Activated naive CD8-positive, alpha-beta T cell (primary cell): ENCODE measurements around the gene KRT14.
"Not testable (repeated sequence)": the region's sequence is repeated elsewhere in the genome, so short reads cannot be mapped to it uniquely, and the experiment has no call there.

Experiments used
- H3K27ac Mint-ChIP-seq: one replicate; pipeline ENCODE4 v1.8.0; 2021; ENCODE audit warnings: mixed read lengths
- H3K27me3 Mint-ChIP-seq: one replicate; pipeline ENCODE4 v1.8.0; 2021; ENCODE audit warnings: mixed read lengths
- H3K36me3 Mint-ChIP-seq: one replicate; pipeline ENCODE4 v1.8.0; 2021; ENCODE audit warnings: mixed read lengths
- H3K4me1 Mint-ChIP-seq: one replicate; pipeline ENCODE4 v1.8.0; 2021; ENCODE audit warnings: low read depth, mixed read lengths
- H3K4me3 Mint-ChIP-seq: one replicate; pipeline ENCODE4 v1.8.0; 2021; ENCODE audit warnings: mild to moderate bottlenecking, mixed read lengths
- H3K9me3 Mint-ChIP-seq: one replicate; pipeline ENCODE4 v1.8.0; 2021; ENCODE audit warnings: low read depth, mixed read lengths

Gene KRT14

GRCh38 chr17:41593306-41593981 lies 6.7 kb upstream of the KRT14 start:
- Mint-ChIP-seq H3K36me3 (no peaks in the 10 kb centered on the region), H3K4me1 (no peaks in the 10 kb centered on the region), H3K4me3 (no peak overlapping the region), H3K9me3 (no peaks in the 10 kb centered on the region), H3K27ac (no peak overlapping the region), H3K27me3 (peaks cover 2% of the 10 kb centered on the region)

- H3K4me3 Mint-ChIP-seq: no peak overlapping the region
- no peaks in the 10 kb centered on the region for H3K36me3 Mint-ChIP-seq
- peaks cover 2% of the 10 kb centered on the region for H3K27me3 Mint-ChIP-seq
- no peak overlapping the region for H3K27ac Mint-ChIP-seq
- no peaks in the 10 kb centered on the region for H3K4me1 Mint-ChIP-seq
- H3K9me3 Mint-ChIP-seq: no peaks in the 10 kb centered on the region
Measured at GRCh38 chr17:41592601-41593305, 6.1 kb upstream of the KRT14 start.

GRCh38 chr17:41589301-41589700 lies 2.6 kb upstream of the KRT14 start:
- Mint-ChIP-seq H3K36me3 (no peaks in the 10 kb centered on the region), H3K4me3 (no peak overlapping the region), H3K9me3 (no peaks in the 10 kb centered on the region), H3K27me3 (peaks cover 2% of the 10 kb centered on the region), H3K27ac (no peak overlapping the region), H3K4me1 (no peaks in the 10 kb centered on the region)

GRCh38 chr17:41588126-41588810 lies 1.6 kb upstream of the KRT14 start:
- no peaks in the 10 kb centered on the region for H3K4me1 Mint-ChIP-seq
- no peak overlapping the region for H3K27ac Mint-ChIP-seq
- H3K27me3 Mint-ChIP-seq: peaks cover 6% of the 10 kb centered on the region
- no peak overlapping the region for H3K4me3 Mint-ChIP-seq
- H3K36me3 Mint-ChIP-seq: no peaks in the 10 kb centered on the region
- H3K9me3 Mint-ChIP-seq: no peaks in the 10 kb centered on the region

- H3K4me1 Mint-ChIP-seq: no peaks in the 10 kb centered on the region
- H3K4me3 Mint-ChIP-seq: no peak overlapping the region
- no peak overlapping the region for H3K27ac Mint-ChIP-seq
- peaks cover 11% of the 10 kb centered on the region for H3K27me3 Mint-ChIP-seq
- no peaks in the 10 kb centered on the region for H3K9me3 Mint-ChIP-seq
- H3K36me3 Mint-ChIP-seq: no peaks in the 10 kb centered on the region
Measured at GRCh38 chr17:41585301-41586056, 1.2 kb downstream of the KRT14 start.

GRCh38 chr17:41584331-41584927 lies 2.3 kb downstream of the KRT14 start:
- H3K27ac Mint-ChIP-seq, H3K9me3 Mint-ChIP-seq, H3K4me3 Mint-ChIP-seq, H3K36me3 Mint-ChIP-seq, H3K4me1 Mint-ChIP-seq, H3K27me3 Mint-ChIP-seq: not testable (repeated sequence)

GRCh38 chr17:41583137-41584127 lies 3.3 kb downstream of the KRT14 start:
- peaks cover 11% of the 10 kb centered on the region for H3K27me3 Mint-ChIP-seq
- no peaks in the 10 kb centered on the region for H3K36me3 Mint-ChIP-seq
- no peaks in the 10 kb centered on the region for H3K9me3 Mint-ChIP-seq
- no peak overlapping the region for H3K27ac Mint-ChIP-seq
- no peaks in the 10 kb centered on the region for H3K4me1 Mint-ChIP-seq
- H3K4me3 Mint-ChIP-seq: no peak overlapping the region

- H3K4me1 Mint-ChIP-seq, H3K36me3 Mint-ChIP-seq, H3K4me3 Mint-ChIP-seq, H3K27ac Mint-ChIP-seq, H3K9me3 Mint-ChIP-seq: not testable (repeated sequence)
- peaks cover 13% of the 10 kb centered on the region for H3K27me3 Mint-ChIP-seq
Measured at GRCh38 chr17:41582061-41582968, 4.4 kb downstream of the KRT14 start.

GRCh38 chr17:41581366-41582060 lies 5.2 kb downstream of the KRT14 start:
- no peak overlapping the region for H3K27ac Mint-ChIP-seq
- peaks cover 18% of the 10 kb centered on the region for H3K27me3 Mint-ChIP-seq
- H3K4me1 Mint-ChIP-seq: no peaks in the 10 kb centered on the region
- no peaks in the 10 kb centered on the region for H3K36me3 Mint-ChIP-seq
- no peaks in the 10 kb centered on the region for H3K9me3 Mint-ChIP-seq
- no peak overlapping the region for H3K4me3 Mint-ChIP-seq

GRCh38 chr17:41580687-41581365 lies 5.9 kb downstream of the KRT14 start:
- no peaks in the 10 kb centered on the region for H3K9me3 Mint-ChIP-seq
- no peak overlapping the region for H3K4me3 Mint-ChIP-seq
- H3K36me3 Mint-ChIP-seq: no peaks in the 10 kb centered on the region
- no peak overlapping the region for H3K27ac Mint-ChIP-seq
- peaks cover 18% of the 10 kb centered on the region for H3K27me3 Mint-ChIP-seq
- H3K4me1 Mint-ChIP-seq: no peaks in the 10 kb centered on the region

- no peak overlapping the region for H3K4me3 Mint-ChIP-seq
- peaks cover 18% of the 10 kb centered on the region for H3K27me3 Mint-ChIP-seq
- H3K9me3 Mint-ChIP-seq: no peaks in the 10 kb centered on the region
- no peak overlapping the region for H3K27ac Mint-ChIP-seq
- no peaks in the 10 kb centered on the region for H3K4me1 Mint-ChIP-seq
- H3K36me3 Mint-ChIP-seq: no peaks in the 10 kb centered on the region
Measured at GRCh38 chr17:41580244-41580575, 6.5 kb downstream of the KRT14 start.

- Mint-ChIP-seq H3K27me3 (peaks cover 18% of the 10 kb centered on the region), H3K27ac (no peak overlapping the region), H3K9me3 (no peaks in the 10 kb centered on the region), H3K4me1 (no peaks in the 10 kb centered on the region), H3K36me3 (no peaks in the 10 kb centered on the region), H3K4me3 (no peak overlapping the region)
Measured at GRCh38 chr17:41579484-41580243, 7.0 kb downstream of the KRT14 start.
